CD4-positive, alpha-beta memory T cell (primary cell): ENCODE measurements around the gene MTERF4. TPM values are rescaled to one million over a fixed set of nuclear protein-coding genes. Genes with fewer than 3 reads are reported as not detected.

Experiments used
- CTCF ChIA-PET: fragments of 350-600 bp; sonication (Branson Sonifier 250); formaldehyde crosslinking; loops from one replicate; lab custom pipeline; 2021; ENCODE audit warnings: inconsistent platforms; ENCODE audit not compliant: partially characterized antibody; lab: Charles Lee
- POLR2A ChIA-PET: fragments of 350-600 bp; sonication (Branson Sonifier 250); formaldehyde crosslinking; loops from one replicate; lab custom pipeline; 2021; ENCODE audit not compliant: partially characterized antibody; lab: Charles Lee
- DNase-seq, 5 donors: peaks; one replicate each; pipeline versions ENCODE4 v3.0.0 to v3.0.0-alpha.2; 2020 to 2022; ENCODE audit warnings: mixed read lengths in 1 of 5
- H3K27ac ChIP-seq: one replicate; pipeline ENCODE4 v1.7.0; 2013; ENCODE audit warnings: low read depth, low read length
- H3K27me3 ChIP-seq: 2 replicates; pipeline ENCODE4 v1.7.0; 2013; ENCODE audit warnings: mild to moderate bottlenecking, low read length, moderate library complexity; ENCODE audit not compliant: insufficient read depth
- H3K36me3 ChIP-seq: 2 replicates; pipeline ENCODE4 v1.7.0; 2013; ENCODE audit warnings: mild to moderate bottlenecking, low read length, moderate library complexity; ENCODE audit not compliant: insufficient read depth
- H3K4me1 ChIP-seq: 2 replicates; pipeline ENCODE4 v1.7.0; 2013; ENCODE audit warnings: mild to moderate bottlenecking, low read length, moderate library complexity; ENCODE audit not compliant: insufficient read depth
- H3K4me3 ChIP-seq, 2 donors: one replicate each; pipeline ENCODE4 v1.7.0; 2013; ENCODE audit warnings: low read length in 2 of 2, mild to moderate bottlenecking in 1 of 2
- H3K9me3 ChIP-seq, 2 donors: one replicate each; pipeline ENCODE4 v1.7.0; 2013; ENCODE audit warnings: low read length in 2 of 2, control low read depth in 1 of 2; ENCODE audit not compliant: control insufficient read depth in 1 of 2
- H3K27ac Mint-ChIP-seq, 7 donors: one replicate each; pipeline ENCODE4 v1.8.0; 2020 to 2021; ENCODE audit warnings: mixed read lengths in 7 of 7, mild to moderate bottlenecking in 6 of 7, inconsistent platforms in 3 of 7, moderate library complexity in 3 of 7
- H3K27me3 Mint-ChIP-seq, 2 donors: one replicate each; pipeline ENCODE4 v1.8.0; 2020 to 2021; ENCODE audit warnings: mixed read lengths in 2 of 2
- H3K36me3 Mint-ChIP-seq, 2 donors: one replicate each; pipeline ENCODE4 v1.8.0; 2020 to 2021; ENCODE audit warnings: mixed read lengths in 2 of 2, inconsistent platforms in 1 of 2, mild to moderate bottlenecking in 1 of 2
- H3K4me1 Mint-ChIP-seq, 4 donors: one replicate each; pipeline ENCODE4 v1.8.0; 2020 to 2021; ENCODE audit warnings: mixed read lengths in 4 of 4, mild to moderate bottlenecking in 1 of 4
- H3K4me3 Mint-ChIP-seq, 8 donors: one replicate each; pipeline ENCODE4 v1.8.0; 2020 to 2021; ENCODE audit warnings: mixed read lengths in 8 of 8, mild to moderate bottlenecking in 7 of 8, moderate library complexity in 6 of 8, inconsistent platforms in 3 of 8
- H3K9me3 Mint-ChIP-seq, 8 donors: one replicate each; pipeline ENCODE4 v1.8.0; 2020 to 2021; ENCODE audit warnings: mixed read lengths in 8 of 8, mild to moderate bottlenecking in 5 of 8, inconsistent platforms in 3 of 8, moderate library complexity in 1 of 8
- intact Hi-C: fragments of 100-400 bp; cut with micrococcal nuclease; formaldehyde crosslinking; loops from one replicate; pipeline ENCODE4 v1.15.1; 2023
- polyA plus RNA-seq, 2 donors: library from polyadenylated mRNA; unstranded; fragments of 300-500 nt; fragmentation: Illumina TruSeq; gene quantifications; one replicate each; pipeline ENCODE4 v1.2.3, GENCODE V29; 2021
- total RNA-seq, 2 experiments: library from RNA; stranded (reverse); gene quantifications; one replicate each; pipeline ENCODE4 v1.2.3, GENCODE V29; 2021

The MTERF4 gene
- total and polyA plus RNA-seq, 4 experiments from 2014 or later, result 44.6 to 227 (median 130) TPM

GRCh38 chr2:241087420-241088268 lies 14.4 kb downstream of the MTERF4 start:
- Mint-ChIP-seq H3K9me3 (peaks cover 0 to 8% (median under 1%) of the 10 kb centered on the region in 8 donors), H3K4me1 (peaks cover 14 to 18% (median 15%) of the 10 kb centered on the region in 4 donors), H3K4me3 (peak overlapping the region in 1 of 8 donors; percentile 0), H3K36me3 (peaks cover 57 to 69% of the 10 kb centered on the region in 2 donors), H3K27me3 (no peaks in the 10 kb centered on the region), H3K27ac (peak overlapping the region in 2 of 7 donors; percentile 2 to 37)
- CTCF ChIA-PET, result interaction anchor here (1.6 kb wide), 1 partner anchor 62 kb away, joined by 5 read pairs; the partner anchor contains the start of genes PASK and PPP1R7
- Histone ChIP-seq H3K36me3 (peaks cover 51% of the 10 kb centered on the region), H3K27ac (no peak overlapping the region), H3K4me3 (no peak overlapping the region), H3K4me1 (no peaks in the 10 kb centered on the region), H3K27me3 (no peaks in the 10 kb centered on the region), H3K9me3 (no peaks in the 10 kb centered on the region)
- intact Hi-C loops, result no loop called here
- POLR2A ChIA-PET, result interaction anchor here (1.5 to 11.3 kb wide), 4 partner anchors 15 to 98 kb away, joined by 4 to 231 read pairs (median 9); partner anchors contain the start of genes MTERF4, PASK and PPP1R7
- DNase-seq, result no peak

GRCh38 chr2:241084856-241085444 lies 17.1 kb downstream of the MTERF4 start:
- DNase-seq, result no peak
- no peaks in the 10 kb centered on the region for H3K27me3 ChIP-seq
- H3K36me3 ChIP-seq, result peaks cover 35% of the 10 kb centered on the region
- H3K27me3 Mint-ChIP-seq, result no peaks in the 10 kb centered on the region
- H3K27ac ChIP-seq, result no peak overlapping the region
- peaks cover 9 to 23% (median 17%) of the 10 kb centered on the region in 4 donors for H3K4me1 Mint-ChIP-seq
- no peak overlapping the region for H3K4me3 ChIP-seq
- H3K4me1 ChIP-seq, result no peaks in the 10 kb centered on the region
- intact Hi-C loops, result no loop called here
- peaks cover 0 to 8% (median under 1%) of the 10 kb centered on the region in 8 donors for H3K9me3 Mint-ChIP-seq
- no peaks in the 10 kb centered on the region for H3K9me3 ChIP-seq
- POLR2A ChIA-PET, result interaction anchor here (1.4 to 2.6 kb wide), 4 partner anchors 10 to 65 kb away, joined by 3 to 16 read pairs (median 7); partner anchors contain the start of gene PPP1R7
- no peak overlapping the region for H3K4me3 Mint-ChIP-seq
- CTCF ChIA-PET, result interaction anchor here (0.6 kb wide), 1 partner anchor 157 kb away, joined by 4 read pairs; no protein-coding TSS in a partner anchor
- H3K27ac Mint-ChIP-seq, result peak overlapping the region in 1 of 7 donors; percentile 59
- H3K36me3 Mint-ChIP-seq, result peaks cover 48 to 49% of the 10 kb centered on the region in 2 donors

- Mint-ChIP-seq H3K27me3 (no peaks in the 10 kb centered on the region), H3K9me3 (peaks cover 0 to 8% (median under 1%) of the 10 kb centered on the region in 8 donors), H3K4me1 (peaks cover 15 to 30% (median 19%) of the 10 kb centered on the region in 4 donors), H3K4me3 (no peak overlapping the region), H3K36me3 (peaks cover 33 to 34% of the 10 kb centered on the region in 2 donors), H3K27ac (peak overlapping the region in 5 of 7 donors; percentile 15 to 88 (median 65))
- no peaks in the 10 kb centered on the region for H3K4me1 ChIP-seq
- no peak overlapping the region for H3K4me3 ChIP-seq
- POLR2A ChIA-PET, result interaction anchor here (1.9 to 2.6 kb wide), 2 partner anchors 9 to 12 kb away, joined by 6 to 16 read pairs; no protein-coding TSS in a partner anchor
- DNase-seq, result no peak
- intact Hi-C loops, result no loop called here
- peaks cover 18% of the 10 kb centered on the region for H3K36me3 ChIP-seq
- CTCF ChIA-PET, result interaction anchor here (2.5 kb wide), 1 partner anchor 67 kb away, joined by 9 read pairs; the partner anchor contains the start of genes PASK and PPP1R7
- H3K9me3 ChIP-seq, result no peaks in the 10 kb centered on the region
- H3K27me3 ChIP-seq, result no peaks in the 10 kb centered on the region
- H3K27ac ChIP-seq, result no peak overlapping the region
Measured at GRCh38 chr2:241083091-241083415, 19.0 kb downstream of the MTERF4 start.

GRCh38 chr2:241082341-241083090 lies 19.6 kb downstream of the MTERF4 start:
- Mint-ChIP-seq H3K27ac (peak overlapping the region in 6 of 7 donors; percentile 33 to 88 (median 67)), H3K4me1 (peaks cover 18 to 33% (median 22%) of the 10 kb centered on the region in 4 donors), H3K9me3 (peaks cover 0 to 8% (median under 1%) of the 10 kb centered on the region in 8 donors), H3K4me3 (peak overlapping the region in 1 of 8 donors; percentile 6), H3K36me3 (peaks cover 27 to 29% of the 10 kb centered on the region in 2 donors), H3K27me3 (no peaks in the 10 kb centered on the region)
- H3K27me3 ChIP-seq, result no peaks in the 10 kb centered on the region
- no peak overlapping the region for H3K27ac ChIP-seq
- intact Hi-C loops, result no loop called here
- no peak overlapping the region for H3K4me3 ChIP-seq
- H3K4me1 ChIP-seq, result no peaks in the 10 kb centered on the region
- no peaks in the 10 kb centered on the region for H3K9me3 ChIP-seq
- ChIA-PET CTCF (interaction anchor here (0.8 to 2.5 kb wide), 2 partner anchors 67 to 92 kb away, joined by 4 to 9 read pairs; partner anchors contain the start of genes PASK and PPP1R7), POLR2A (interaction anchor here (1.0 to 2.6 kb wide), 5 partner anchors 8 to 67 kb away, joined by 4 to 16 read pairs (median 6); partner anchors contain the start of genes PASK and PPP1R7)
- no peak for DNase-seq
- H3K36me3 ChIP-seq, result peaks cover 12% of the 10 kb centered on the region

- ChIA-PET POLR2A (interaction anchor here (0.8 to 1.9 kb wide), 6 partner anchors 9 to 68 kb away, joined by 4 to 8 read pairs (median 6); partner anchors contain the start of genes MTERF4, PASK and PPP1R7), CTCF (interaction anchor here (0.8 to 2.5 kb wide), 2 partner anchors 68 to 92 kb away, joined by 4 to 9 read pairs; partner anchors contain the start of genes PASK and PPP1R7)
- peaks cover 21 to 33% (median 23%) of the 10 kb centered on the region in 4 donors for H3K4me1 Mint-ChIP-seq
- H3K36me3 Mint-ChIP-seq, result peaks cover 21 to 24% of the 10 kb centered on the region in 2 donors
- Histone ChIP-seq H3K27me3 (no peaks in the 10 kb centered on the region), H3K27ac (no peak overlapping the region), H3K9me3 (no peaks in the 10 kb centered on the region), H3K4me1 (no peaks in the 10 kb centered on the region), H3K36me3 (peaks cover 6% of the 10 kb centered on the region), H3K4me3 (no peak overlapping the region)
- H3K4me3 Mint-ChIP-seq, result peak overlapping the region in 1 of 8 donors; percentile 6
- intact Hi-C loops, result no loop called here
- no peaks in the 10 kb centered on the region for H3K27me3 Mint-ChIP-seq
- DNase-seq, result no peak
- peak overlapping the region in 5 of 7 donors; percentile 19 to 89 (median 68) for H3K27ac Mint-ChIP-seq
- H3K9me3 Mint-ChIP-seq, result peaks cover 0 to 8% (median under 1%) of the 10 kb centered on the region in 8 donors
Measured at GRCh38 chr2:241081643-241082340, 20.3 kb downstream of the MTERF4 start.

- CTCF ChIA-PET, result interaction anchor here (2.5 to 4.5 kb wide), 2 partner anchors 69 to 70 kb away, joined by 9 to 76 read pairs; partner anchors contain the start of genes PASK and PPP1R7
- no peaks in the 10 kb centered on the region for H3K9me3 ChIP-seq
- Mint-ChIP-seq H3K27ac (peak overlapping the region in 6 of 7 donors; percentile 51 to 89 (median 82)), H3K9me3 (peaks cover 0 to 5% (median under 1%) of the 10 kb centered on the region in 8 donors), H3K36me3 (peaks cover 16 to 18% of the 10 kb centered on the region in 2 donors), H3K4me1 (peaks cover 21 to 33% (median 23%) of the 10 kb centered on the region in 4 donors), H3K27me3 (no peaks in the 10 kb centered on the region), H3K4me3 (no peak overlapping the region)
- POLR2A ChIA-PET, result interaction anchor here (0.6 to 1.8 kb wide), 8 partner anchors 9 to 69 kb away, joined by 3 to 8 read pairs (median 4); partner anchors contain the start of genes MTERF4, PASK and PPP1R7
- H3K4me3 ChIP-seq, result no peak overlapping the region
- intact Hi-C loops, result no loop called here
- no peak overlapping the region for H3K27ac ChIP-seq
- peaks cover under 1% of the 10 kb centered on the region for H3K36me3 ChIP-seq
- DNase-seq, result no peak
- no peaks in the 10 kb centered on the region for H3K4me1 ChIP-seq
- no peaks in the 10 kb centered on the region for H3K27me3 ChIP-seq
Measured at GRCh38 chr2:241081190-241081642, 20.9 kb downstream of the MTERF4 start.
